ENCODE results near the gene BATF. TPM values are rescaled to one million over a fixed set of nuclear protein-coding genes. Genes with fewer than 3 reads are reported as not detected.

Gene BATF
- total and polyA plus RNA-seq, 2 experiments from 2014 or later, result 3.1 TPM; not detected in 1

- Histone ChIP-seq H3K27ac (no peak overlapping the region), H3K36me3 (replicated peaks; ENCODE audit: insufficient read depth, low read depth) (no peaks in the 10 kb centered on the region), H3K4me1 (ENCODE audit: insufficient read depth) (no peaks in the 10 kb centered on the region), H3K27me3 (no peaks in the 10 kb centered on the region), H3K9me2 (replicated peaks; ENCODE audit: insufficient read depth) (no peaks in the 10 kb centered on the region), H3K4me3 (no peak overlapping the region), H3K9me3 (ENCODE audit: low read depth) (no peaks in the 10 kb centered on the region), H2AFZ (no peak overlapping the region), H3K4me2 (no peak overlapping the region), H3K79me2 (peaks cover 11% of the 10 kb centered on the region), H4K20me1 (ENCODE audit: insufficient read depth, poor library complexity, severe bottlenecking) (no peaks in the 10 kb centered on the region)
- no peak for DNase-seq (ENCODE audit: low spot score)
- TF ChIP-seq EZH2phosphoT487 (IDR thresholded peaks at IDR 0.05; ENCODE audit: low read depth, severe bottlenecking, unreplicated experiment), result no peak
- TF ChIP-seq CTCF (IDR thresholded peaks at IDR 0.05; ENCODE audit: poor library complexity), result no peak
- TF ChIP-seq EZH2 (IDR thresholded peaks at IDR 0.05; ENCODE audit: borderline replicate concordance), result no peak
- WGBS (ENCODE audit: low lambda C conversion rate, missing lambda C conversion rate), result 100% methylated on average over 1 of the region's 1 CpG
Measured at GRCh38 chr14:75591331-75591946, 69.2 kb downstream of the BATF start.

- Histone ChIP-seq H3K36me3 (replicated peaks; ENCODE audit: insufficient read depth, low read depth) (no peaks in the 10 kb centered on the region), H2AFZ (no peak overlapping the region), H3K4me3 (no peak overlapping the region), H3K27ac (no peak overlapping the region), H3K9me3 (ENCODE audit: low read depth) (no peaks in the 10 kb centered on the region), H3K79me2 (peaks cover 8% of the 10 kb centered on the region), H3K4me1 (ENCODE audit: insufficient read depth) (no peaks in the 10 kb centered on the region), H4K20me1 (ENCODE audit: insufficient read depth, poor library complexity, severe bottlenecking) (no peaks in the 10 kb centered on the region), H3K4me2 (no peak overlapping the region), H3K9me2 (replicated peaks; ENCODE audit: insufficient read depth) (no peaks in the 10 kb centered on the region), H3K27me3 (no peaks in the 10 kb centered on the region)
- TF ChIP-seq CTCF (IDR thresholded peaks at IDR 0.05; ENCODE audit: poor library complexity) (no peak), EZH2phosphoT487 (IDR thresholded peaks at IDR 0.05; ENCODE audit: low read depth, severe bottlenecking, unreplicated experiment) (no peak), EZH2 (IDR thresholded peaks at IDR 0.05; ENCODE audit: borderline replicate concordance) (no peak)
- DNase-seq (ENCODE audit: low spot score), result no peak
Measured at GRCh38 chr14:75591987-75592575, 69.8 kb downstream of the BATF start.

- Histone ChIP-seq H3K4me1 (ENCODE audit: insufficient read depth) (no peaks in the 10 kb centered on the region), H3K9me3 (ENCODE audit: low read depth) (no peaks in the 10 kb centered on the region), H4K20me1 (ENCODE audit: insufficient read depth, poor library complexity, severe bottlenecking) (no peaks in the 10 kb centered on the region), H3K4me2 (no peak overlapping the region), H2AFZ (no peak overlapping the region), H3K27me3 (no peaks in the 10 kb centered on the region), H3K4me3 (no peak overlapping the region), H3K9me2 (replicated peaks; ENCODE audit: insufficient read depth) (no peaks in the 10 kb centered on the region), H3K27ac (no peak overlapping the region), H3K36me3 (replicated peaks; ENCODE audit: insufficient read depth, low read depth) (no peaks in the 10 kb centered on the region), H3K79me2 (peaks cover 4% of the 10 kb centered on the region)
- TF ChIP-seq EZH2phosphoT487 (IDR thresholded peaks at IDR 0.05; ENCODE audit: low read depth, severe bottlenecking, unreplicated experiment) (no peak), EZH2 (IDR thresholded peaks at IDR 0.05; ENCODE audit: borderline replicate concordance) (no peak), CTCF (IDR thresholded peaks at IDR 0.05; ENCODE audit: poor library complexity) (no peak)
- WGBS (ENCODE audit: low lambda C conversion rate, missing lambda C conversion rate), result 95% methylated on average over 3 of the region's 3 CpGs
- no peak for DNase-seq (ENCODE audit: low spot score)
Measured at GRCh38 chr14:75595226-75595625, 73.0 kb downstream of the BATF start.

Other genes with a start within 250 kb of the BATF start
- gene FOS, start 243.6 kb upstream of the BATF start, total RNA-seq, result 657 and 865 TPM in 2 replicates
- 935 and 1,189 TPM in 2 replicates for gene FOS, start 243.6 kb upstream of the BATF start, polyA plus RNA-seq
- gene JDP2, start 94.4 kb upstream of the BATF start, total RNA-seq, result 68.9 and 89.0 TPM in 2 replicates
- gene JDP2, start 94.4 kb upstream of the BATF start, polyA plus RNA-seq, result 79.9 and 85.4 TPM in 2 replicates
- gene FLVCR2, start 56.2 kb downstream of the BATF start, total RNA-seq, result 10.1 and 16.1 TPM in 2 replicates
- 7.7 and 9.5 TPM in 2 replicates for gene FLVCR2, start 56.2 kb downstream of the BATF start, polyA plus RNA-seq
- gene ERG28, start 138.4 kb downstream of the BATF start, total RNA-seq, result 38.4 and 51.2 TPM in 2 replicates
- 65.7 and 74.4 TPM in 2 replicates for gene ERG28, start 138.4 kb downstream of the BATF start, polyA plus RNA-seq
- gene TTLL5, start 138.8 kb downstream of the BATF start, total RNA-seq, result 8.9 and 14.3 TPM in 2 replicates
- gene TTLL5, start 138.8 kb downstream of the BATF start, polyA plus RNA-seq, result 11.1 and 14.2 TPM in 2 replicates